ENCODE results near the gene PLXNA4. TPM values are rescaled to one million over a fixed set of nuclear protein-coding genes. Genes with fewer than 3 reads are reported as not detected.

Gene PLXNA4
- total RNA-seq, 1 donor from 2014 or later = 0.13 TPM

DNA sequence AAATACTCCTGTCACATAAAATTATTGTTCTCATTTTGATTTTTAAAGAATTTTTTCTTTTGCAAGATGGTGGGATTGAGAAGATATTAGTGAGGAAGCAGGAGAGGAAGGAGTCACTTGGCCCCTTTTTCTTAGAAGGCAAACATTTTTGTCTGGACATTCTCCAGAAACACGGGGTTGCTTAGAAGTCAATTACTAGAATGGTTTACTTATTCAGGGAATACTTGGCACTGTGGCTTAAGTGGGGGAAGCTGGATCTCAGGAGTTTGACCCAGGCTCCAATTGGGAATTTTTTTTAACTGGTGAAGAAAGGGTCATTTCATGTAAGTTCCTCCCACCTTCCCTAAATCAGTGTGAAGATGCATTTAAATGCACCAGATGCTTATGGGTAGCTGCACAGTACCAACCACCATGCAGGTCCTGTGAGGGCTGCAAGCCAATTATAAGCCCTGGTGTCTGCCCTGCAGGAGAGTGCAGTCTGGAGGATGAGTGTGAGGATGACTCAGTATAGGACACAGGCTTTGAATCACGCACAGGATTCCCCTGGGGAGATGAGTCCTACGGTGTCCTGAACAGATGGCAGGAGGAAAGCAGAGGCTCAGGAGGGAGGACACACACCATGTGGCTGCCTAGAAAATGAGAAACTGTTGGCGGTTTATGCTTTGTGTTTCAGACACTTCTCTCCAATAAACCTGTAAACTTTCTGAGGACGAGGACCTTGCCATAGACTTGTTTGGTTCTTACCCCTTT, 299.1 kb downstream of the PLXNA4 start:
- intact Hi-C loops (cut with micrococcal nuclease) = no loop called here
- Mint-ChIP-seq H3K4me3 (no peak overlapping the region), H3K27me3 (ENCODE audit: insufficient read depth) (peaks cover 6% of the 10 kb centered on the region), H3K36me3 (ENCODE audit: low read depth) (no peaks in the 10 kb centered on the region), H3K9me3 (no peaks in the 10 kb centered on the region), H3K4me1 (ENCODE audit: low read depth) (no peaks in the 10 kb centered on the region), H3K27ac (no peak overlapping the region)
- no peak for DNase-seq (ENCODE audit: low spot score)

DNA sequence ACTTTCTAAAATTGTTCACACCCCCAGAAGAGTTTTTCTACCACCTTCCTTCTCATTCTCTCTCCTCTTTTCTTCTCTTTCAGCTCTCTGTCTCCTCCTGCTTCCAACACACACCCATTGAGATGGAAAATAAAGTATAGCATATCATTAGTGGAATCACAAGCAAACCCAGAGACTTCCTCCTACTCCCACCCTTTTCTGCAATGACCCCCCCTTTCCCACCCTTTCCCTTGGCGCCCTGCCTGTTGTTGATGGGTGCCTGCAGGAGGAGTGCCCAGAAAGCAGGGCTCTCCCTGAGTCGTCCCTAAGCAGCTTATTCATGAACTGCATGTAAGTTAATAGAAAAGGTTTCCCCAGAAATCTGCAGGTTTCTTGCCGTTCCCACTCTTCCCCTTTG, 300.0 kb downstream of the PLXNA4 start:
- intact Hi-C loops (cut with micrococcal nuclease) = no loop called here
- no peaks in the 10 kb centered on the region for H3K36me3 Mint-ChIP-seq (ENCODE audit: low read depth)
- no peak for DNase-seq (ENCODE audit: low spot score)
- no peaks in the 10 kb centered on the region for H3K9me3 Mint-ChIP-seq
- no peaks in the 10 kb centered on the region for H3K4me1 Mint-ChIP-seq (ENCODE audit: low read depth)
- H3K27ac Mint-ChIP-seq = no peak overlapping the region
- peaks cover 3% of the 10 kb centered on the region for H3K27me3 Mint-ChIP-seq (ENCODE audit: insufficient read depth)
- no peak overlapping the region for H3K4me3 Mint-ChIP-seq

DNA sequence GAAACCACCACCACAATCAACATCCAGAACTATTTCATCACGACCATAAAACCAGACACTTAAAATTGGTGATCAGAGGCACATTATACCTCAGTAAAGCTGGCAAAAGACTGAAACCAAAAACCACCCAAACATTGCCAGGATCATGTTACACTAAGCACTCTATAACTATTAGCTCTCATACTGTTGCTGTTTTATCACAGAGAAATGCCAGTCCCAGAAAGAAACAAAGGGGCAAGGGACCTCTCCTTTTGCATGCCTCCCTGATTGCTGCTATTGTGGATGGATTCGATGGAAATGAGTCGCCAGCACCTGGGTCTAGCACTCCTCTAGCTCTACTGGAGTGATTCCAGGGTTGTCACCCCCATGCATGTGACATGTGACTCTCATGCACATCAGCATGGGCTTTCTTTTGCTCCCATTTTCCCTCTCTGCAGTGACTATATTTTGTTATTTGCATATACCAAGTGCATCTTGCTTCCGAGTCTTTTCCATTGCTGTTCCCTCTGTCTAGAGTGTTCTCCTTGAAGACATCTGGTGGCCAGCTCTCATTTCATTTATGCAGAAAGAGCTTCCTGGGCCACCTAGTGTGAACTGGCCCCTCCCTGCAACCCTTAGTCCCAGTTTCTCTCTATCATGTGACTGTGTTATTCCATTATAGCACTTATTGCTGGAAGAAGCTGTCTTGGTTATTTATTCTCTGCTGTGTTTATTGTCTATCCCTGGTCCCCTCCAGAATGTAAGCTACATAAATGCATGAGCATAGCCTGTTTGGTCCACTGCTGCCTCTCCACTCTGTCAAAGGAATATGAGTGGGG, 300.6 kb downstream of the PLXNA4 start:
- Mint-ChIP-seq H3K36me3 (ENCODE audit: low read depth) (no peaks in the 10 kb centered on the region), H3K9me3 (no peaks in the 10 kb centered on the region), H3K4me1 (ENCODE audit: low read depth) (no peaks in the 10 kb centered on the region), H3K4me3 (no peak overlapping the region), H3K27me3 (ENCODE audit: insufficient read depth) (peaks cover 3% of the 10 kb centered on the region), H3K27ac (no peak overlapping the region)
- no peak for DNase-seq (ENCODE audit: low spot score)
- intact Hi-C loops (cut with micrococcal nuclease) = no loop called here

DNA sequence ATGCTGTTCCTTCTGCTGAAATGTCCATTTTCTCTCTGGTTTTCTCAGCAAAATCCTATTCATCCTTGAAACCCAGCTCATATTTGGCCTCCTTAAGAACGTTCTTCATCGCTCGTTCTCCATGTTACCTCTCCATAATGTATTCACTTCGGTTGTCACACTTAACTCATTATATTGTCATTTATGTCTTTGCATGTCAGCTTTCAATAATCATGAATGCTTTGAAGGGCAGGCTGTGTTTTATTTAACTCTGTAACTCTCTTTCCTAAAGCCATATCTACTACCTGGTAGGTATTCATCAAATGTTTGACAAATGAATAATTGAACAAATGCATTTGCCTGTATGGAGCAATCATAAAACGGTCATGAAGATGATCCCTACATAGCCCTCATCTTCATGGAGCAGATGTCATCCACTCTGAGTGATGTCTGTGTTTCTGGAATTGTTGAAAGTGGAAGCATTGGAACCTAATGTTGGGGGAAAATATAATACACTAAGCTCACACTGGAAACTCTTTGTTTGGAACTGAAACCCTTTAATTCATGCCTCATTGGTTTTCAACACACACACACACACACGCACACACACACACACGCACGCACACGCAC, 303.4 kb downstream of the PLXNA4 start:
- H3K4me3 Mint-ChIP-seq = no peak overlapping the region
- DNase-seq (ENCODE audit: low spot score) = no peak
- intact Hi-C loops (cut with micrococcal nuclease) = no loop called here

DNA sequence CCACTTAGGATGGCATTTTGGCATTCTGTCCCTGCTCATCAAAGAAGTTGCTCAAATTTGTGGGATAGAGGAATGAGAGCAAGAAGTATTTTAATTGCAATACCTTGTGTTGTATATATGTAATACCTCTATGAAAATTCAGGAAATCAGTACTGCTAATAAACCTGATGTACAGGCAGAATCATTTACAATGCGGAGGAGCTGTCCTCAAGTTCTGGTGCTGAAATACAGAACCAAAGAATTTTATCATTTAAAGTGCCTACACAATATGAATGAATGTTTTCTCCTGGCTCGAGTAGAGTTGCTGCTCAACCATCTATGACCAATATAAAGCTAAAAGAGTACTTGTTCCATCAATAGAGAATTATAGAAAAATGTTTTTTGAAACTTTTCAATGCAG, 305.8 kb downstream of the PLXNA4 start:
- Mint-ChIP-seq H3K27ac (no peak overlapping the region), H3K9me3 (no peaks in the 10 kb centered on the region), H3K4me1 (ENCODE audit: low read depth) (no peaks in the 10 kb centered on the region), H3K36me3 (ENCODE audit: low read depth) (no peaks in the 10 kb centered on the region), H3K27me3 (ENCODE audit: insufficient read depth) (peaks cover 2% of the 10 kb centered on the region), H3K4me3 (no peak overlapping the region)
- intact Hi-C loops (cut with micrococcal nuclease) = no loop called here
- DNase-seq (ENCODE audit: low spot score) = no peak

More for the DNA sequence above, 303.4 kb downstream of the PLXNA4 start:
- no peaks in the 10 kb centered on the region for H3K9me3 Mint-ChIP-seq
- no peaks in the 10 kb centered on the region for H3K36me3 Mint-ChIP-seq (ENCODE audit: low read depth)
- H3K4me1 Mint-ChIP-seq (ENCODE audit: low read depth) = no peaks in the 10 kb centered on the region
- H3K27ac Mint-ChIP-seq = no peak overlapping the region
- H3K27me3 Mint-ChIP-seq (ENCODE audit: insufficient read depth) = no peaks in the 10 kb centered on the region

DNA sequence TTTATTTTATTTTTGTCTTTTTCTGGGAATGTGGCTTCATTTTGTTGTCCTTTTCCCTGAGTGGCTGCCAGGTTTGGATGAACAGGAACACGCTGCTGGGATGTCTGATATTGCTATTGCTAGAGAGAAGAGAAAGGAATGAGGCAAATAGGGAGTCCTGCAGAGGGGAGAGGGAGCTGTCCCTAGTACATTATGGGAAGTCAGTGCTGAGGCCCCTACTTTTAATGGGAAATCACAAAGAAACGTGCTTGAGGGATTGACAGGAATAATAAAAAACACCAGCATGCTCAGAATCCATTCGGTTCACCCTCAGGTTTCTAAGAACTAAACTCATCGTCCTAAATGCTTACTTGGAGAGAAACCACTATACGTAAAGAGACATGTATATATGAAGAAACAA, 306.6 kb downstream of the PLXNA4 start:
- Mint-ChIP-seq H3K4me3 (no peak overlapping the region), H3K36me3 (ENCODE audit: low read depth) (no peaks in the 10 kb centered on the region), H3K27ac (no peak overlapping the region), H3K9me3 (no peaks in the 10 kb centered on the region), H3K27me3 (ENCODE audit: insufficient read depth) (peaks cover 2% of the 10 kb centered on the region), H3K4me1 (ENCODE audit: low read depth) (no peaks in the 10 kb centered on the region)
- intact Hi-C loops (cut with micrococcal nuclease) = no loop called here
- no peak for DNase-seq (ENCODE audit: low spot score)

DNA sequence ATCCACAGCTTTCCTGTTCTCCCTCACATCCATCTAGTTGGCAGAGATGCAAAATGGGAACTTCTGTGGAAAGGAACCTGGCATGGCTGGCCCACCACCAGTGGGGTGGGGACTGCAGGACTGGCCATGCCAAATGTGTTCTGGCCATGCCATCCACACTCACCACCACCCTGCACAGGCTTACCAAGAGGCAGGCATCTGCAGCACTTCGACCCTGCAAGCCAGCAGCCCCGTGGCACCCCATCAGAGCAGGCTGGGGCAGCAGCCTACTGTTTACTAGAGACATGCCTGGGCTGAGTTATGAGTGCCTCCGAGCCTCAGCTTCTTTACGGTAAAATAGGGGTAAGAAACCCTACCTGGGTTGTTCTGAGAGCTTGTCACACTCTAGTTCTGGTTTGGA, 313.1 kb downstream of the PLXNA4 start:
- Mint-ChIP-seq H3K4me1 (ENCODE audit: low read depth) (no peaks in the 10 kb centered on the region), H3K27ac (no peak overlapping the region), H3K9me3 (no peaks in the 10 kb centered on the region), H3K27me3 (ENCODE audit: insufficient read depth) (peaks cover 2% of the 10 kb centered on the region), H3K36me3 (ENCODE audit: low read depth) (no peaks in the 10 kb centered on the region), H3K4me3 (no peak overlapping the region)
- intact Hi-C loops (cut with micrococcal nuclease) = no loop called here
- DNase-seq (ENCODE audit: low spot score) = no peak

DNA sequence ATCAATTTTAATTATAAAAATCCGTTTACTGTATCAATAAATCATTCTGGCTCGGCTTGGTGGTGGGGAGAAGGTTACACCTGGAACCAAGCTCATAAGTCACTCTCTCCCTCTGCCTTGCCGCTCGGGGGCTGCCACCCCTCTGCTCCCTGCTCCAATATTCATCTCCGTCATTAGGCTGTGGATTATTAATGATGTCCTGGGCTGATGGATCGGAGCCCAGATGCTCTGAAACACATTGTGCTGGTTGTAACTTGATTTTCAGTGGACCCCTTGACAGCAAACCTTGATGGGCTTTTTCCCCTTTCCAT, 314.2 kb downstream of the PLXNA4 start:
- no peaks in the 10 kb centered on the region for H3K4me1 Mint-ChIP-seq (ENCODE audit: low read depth)
- H3K36me3 Mint-ChIP-seq (ENCODE audit: low read depth) = no peaks in the 10 kb centered on the region
- peaks cover 2% of the 10 kb centered on the region for H3K27me3 Mint-ChIP-seq (ENCODE audit: insufficient read depth)
- no peak overlapping the region for H3K27ac Mint-ChIP-seq
- intact Hi-C loops (cut with micrococcal nuclease) = no loop called here
- H3K9me3 Mint-ChIP-seq = no peaks in the 10 kb centered on the region
- DNase-seq (ENCODE audit: low spot score) = no peak
- no peak overlapping the region for H3K4me3 Mint-ChIP-seq

DNA sequence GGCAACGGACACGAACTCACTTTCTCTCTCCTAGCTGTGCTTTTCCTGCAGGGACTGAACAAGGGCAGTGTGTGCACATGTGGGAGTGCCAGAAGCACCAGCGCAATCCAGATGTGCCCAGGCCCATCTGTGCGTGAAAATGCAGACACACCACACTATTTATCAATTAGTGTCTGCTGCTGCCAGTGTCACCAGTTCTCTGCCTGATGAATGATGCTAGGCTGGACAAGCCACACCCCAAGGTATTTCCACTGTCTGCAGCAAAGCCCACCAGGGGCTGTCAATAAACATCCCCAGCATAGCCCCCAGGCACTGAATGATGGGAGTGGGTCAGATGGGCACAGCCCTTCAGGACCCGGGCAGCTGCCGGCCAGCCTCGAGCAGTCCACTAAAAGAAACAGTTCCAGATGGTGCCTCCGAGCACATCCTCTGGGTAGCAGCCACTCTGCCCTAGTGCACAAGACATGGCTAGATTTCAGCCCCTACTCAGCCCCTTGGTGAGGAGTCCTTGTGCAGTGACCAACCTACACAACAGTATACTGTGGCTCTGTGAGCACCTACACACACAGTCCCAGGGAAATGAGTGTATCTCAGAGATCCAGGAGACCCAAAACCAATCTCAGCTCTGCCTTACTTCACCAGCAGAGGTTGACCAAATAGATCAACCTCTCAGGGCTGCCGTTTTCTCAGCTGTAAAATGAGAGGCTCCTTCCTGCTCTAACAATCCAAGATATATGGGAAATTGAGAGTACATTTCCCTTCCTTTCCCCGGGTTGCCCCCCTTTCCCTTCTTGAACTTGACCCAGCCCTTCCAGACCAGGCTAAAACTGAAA, 314.7 kb downstream of the PLXNA4 start:
- DNase-seq (ENCODE audit: low spot score) = no peak
- Mint-ChIP-seq H3K36me3 (ENCODE audit: low read depth) (no peaks in the 10 kb centered on the region), H3K27ac (no peak overlapping the region), H3K4me1 (ENCODE audit: low read depth) (no peaks in the 10 kb centered on the region), H3K4me3 (no peak overlapping the region), H3K9me3 (no peaks in the 10 kb centered on the region), H3K27me3 (ENCODE audit: insufficient read depth) (peaks cover 2% of the 10 kb centered on the region)
- intact Hi-C loops (cut with micrococcal nuclease) = no loop called here

DNA sequence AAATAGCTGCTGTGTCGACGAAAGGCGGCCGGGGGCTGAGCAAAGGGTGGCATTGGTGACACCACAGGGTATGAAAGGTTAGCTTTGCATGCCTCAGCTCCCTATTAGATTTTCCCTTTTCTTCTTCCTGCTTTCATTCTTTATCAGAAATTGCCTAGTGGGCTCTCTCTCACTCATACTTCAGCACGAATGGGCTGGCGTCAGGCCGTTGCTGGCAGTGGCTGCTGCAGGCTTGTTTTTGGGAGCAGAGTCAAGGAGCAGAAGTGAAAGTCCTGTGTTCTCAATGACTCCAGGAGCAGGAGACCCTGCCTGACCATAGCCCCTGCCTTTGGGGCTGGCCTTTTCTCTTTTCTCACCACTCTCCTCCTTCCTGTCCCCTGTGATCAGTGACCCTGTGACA, 318.0 kb downstream of the PLXNA4 start:
- Mint-ChIP-seq H3K4me1 (ENCODE audit: low read depth) (no peaks in the 10 kb centered on the region), H3K9me3 (no peaks in the 10 kb centered on the region), H3K27ac (no peak overlapping the region), H3K36me3 (ENCODE audit: low read depth) (no peaks in the 10 kb centered on the region), H3K4me3 (no peak overlapping the region), H3K27me3 (ENCODE audit: insufficient read depth) (peaks cover 6% of the 10 kb centered on the region)
- no peak for DNase-seq (ENCODE audit: low spot score)
- intact Hi-C loops (cut with micrococcal nuclease) = no loop called here

DNA sequence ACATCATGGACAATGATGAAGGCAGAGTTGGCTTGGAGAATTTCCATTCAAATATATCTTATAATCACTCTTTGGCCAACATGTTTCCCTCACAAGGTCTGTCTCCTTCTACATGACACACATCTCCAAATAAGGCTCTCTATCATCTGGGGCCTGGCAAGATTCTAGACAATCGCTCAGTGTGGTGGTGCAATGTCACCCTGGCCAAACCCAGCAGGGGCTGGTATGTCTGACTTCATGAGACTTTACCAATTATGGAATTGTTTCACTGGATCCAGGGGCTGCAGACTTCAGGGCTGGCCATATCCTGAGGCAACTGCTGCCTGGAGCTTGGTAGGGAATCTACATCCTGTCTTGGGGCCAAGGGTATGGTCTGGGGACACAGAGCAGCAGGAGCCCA, 319.0 kb downstream of the PLXNA4 start:
- Mint-ChIP-seq H3K4me1 (ENCODE audit: low read depth) (no peaks in the 10 kb centered on the region), H3K27me3 (ENCODE audit: insufficient read depth) (peaks cover 7% of the 10 kb centered on the region), H3K4me3 (no peak overlapping the region), H3K9me3 (no peaks in the 10 kb centered on the region), H3K36me3 (ENCODE audit: low read depth) (no peaks in the 10 kb centered on the region), H3K27ac (no peak overlapping the region)
- intact Hi-C loops (cut with micrococcal nuclease) = no loop called here
- no peak for DNase-seq (ENCODE audit: low spot score)

DNA sequence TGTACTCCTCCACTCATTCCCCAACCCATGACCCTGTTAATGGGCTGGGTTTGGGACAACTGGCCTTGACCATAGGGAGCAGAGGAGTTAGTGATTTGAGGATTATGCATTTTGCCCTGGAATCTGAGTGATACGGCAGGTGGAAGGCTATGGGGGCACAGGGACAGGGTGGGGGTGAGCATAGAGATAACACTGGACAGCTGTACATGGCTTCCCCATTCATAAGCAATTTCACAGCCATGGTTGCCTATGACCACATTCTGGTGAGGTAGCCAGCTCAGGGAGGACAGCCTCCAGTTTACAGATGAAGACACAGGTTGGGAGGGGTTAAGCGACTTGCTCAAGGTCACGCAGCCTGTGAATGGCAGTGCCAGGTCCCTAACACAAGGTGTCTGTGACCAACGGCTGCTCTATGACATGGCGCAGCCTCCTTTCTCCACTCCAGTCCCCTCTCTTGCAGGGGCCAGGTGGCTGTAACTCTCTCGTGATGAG, 319.5 kb downstream of the PLXNA4 start:
- intact Hi-C loops (cut with micrococcal nuclease) = no loop called here
- Mint-ChIP-seq H3K9me3 (no peaks in the 10 kb centered on the region), H3K27ac (no peak overlapping the region), H3K27me3 (ENCODE audit: insufficient read depth) (peaks cover 9% of the 10 kb centered on the region), H3K4me1 (ENCODE audit: low read depth) (no peaks in the 10 kb centered on the region), H3K36me3 (ENCODE audit: low read depth) (no peaks in the 10 kb centered on the region), H3K4me3 (no peak overlapping the region)
- no peak for DNase-seq (ENCODE audit: low spot score)

All from activated T-helper 1 cell treated with anti-CD3 and anti-CD28 coated beads, Interleukin-12 subunit alpha, Interleukin-12 subunit beta, Interleukin-2, Interleukin-4 antibody, amounts not matched to agents 30 ng/mL and 10 ng/mL and 1 ng/mL, durations not matched to agents 14 hours and 24 hours and 36 hours (primary cell).